GM18909 (cell line): ENCODE results near the gene HDDC3.
"Not testable (repeated sequence)": the region's sequence is repeated elsewhere in the genome, so short reads cannot be mapped to it uniquely, and the experiment has no call there.

Experiments
- ATAC-seq: cut with Tn5 transposase; IDR thresholded peaks from one replicate; pipeline ENCODE4 v1.9.1; 2021; ENCODE audit warnings: mild to moderate bottlenecking; ENCODE audit not compliant: unreplicated experiment, poor library complexity

The HDDC3 gene

DNA sequence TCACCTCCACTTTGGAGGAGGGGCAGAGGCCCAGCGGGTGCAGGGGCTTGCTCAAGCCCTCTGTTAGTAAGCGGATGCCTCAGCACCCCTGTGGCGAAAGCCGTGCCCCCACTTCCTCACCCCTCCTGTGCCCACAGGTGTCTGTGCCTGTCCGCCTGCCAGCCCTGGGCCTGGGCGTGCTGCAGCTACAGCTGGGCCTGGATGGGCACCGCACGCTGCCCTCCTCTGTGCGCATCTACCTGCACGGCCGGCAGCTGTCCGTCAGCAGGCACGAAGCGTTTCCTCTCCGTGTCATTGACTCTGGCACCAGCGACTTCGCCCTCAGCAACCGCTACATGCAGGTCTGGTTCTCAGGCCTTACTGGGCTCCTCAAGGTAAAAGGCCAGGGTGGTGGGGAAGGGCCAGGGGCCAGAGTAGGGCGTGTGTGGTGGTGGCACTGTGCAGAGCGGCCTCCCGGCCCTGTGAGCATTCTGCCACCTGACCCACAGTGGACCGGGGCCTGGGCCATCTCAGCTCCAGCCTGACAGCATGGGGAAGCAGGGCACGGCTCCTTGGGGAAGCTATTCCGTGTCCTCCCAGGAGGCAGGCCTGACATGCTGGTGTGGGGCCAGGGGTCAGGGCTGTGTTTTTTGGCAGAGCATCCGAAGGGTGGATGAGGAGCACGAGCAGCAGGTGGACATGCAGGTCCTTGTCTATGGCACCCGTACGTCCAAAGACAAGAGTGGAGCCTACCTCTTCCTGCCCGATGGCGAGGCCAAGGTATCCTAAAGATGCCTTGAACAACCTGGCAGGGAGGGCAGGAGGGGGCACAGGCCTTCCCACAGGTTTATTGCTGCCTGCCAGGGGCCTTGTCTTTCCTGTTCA lies 20.2 kb downstream of the HDDC3 start:
- no peak for ATAC-seq

DNA sequence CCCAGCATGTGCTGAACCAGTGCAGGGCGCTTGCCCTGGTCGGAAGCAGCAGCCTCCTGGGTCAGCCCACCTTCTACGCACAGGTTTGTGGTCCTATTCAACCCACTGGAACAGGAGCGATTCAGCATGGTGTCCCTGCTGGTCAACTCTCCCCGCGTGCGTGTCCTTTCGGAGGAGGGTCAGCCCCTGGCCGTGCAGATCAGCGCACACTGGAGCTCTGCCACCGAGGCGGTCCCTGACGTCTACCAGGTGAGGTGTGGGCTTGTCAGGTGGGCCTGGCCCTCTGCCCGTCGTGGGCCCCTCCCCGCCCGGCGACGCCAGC lies 21.1 kb downstream of the HDDC3 start:
- ATAC-seq, result no peak

DNA sequence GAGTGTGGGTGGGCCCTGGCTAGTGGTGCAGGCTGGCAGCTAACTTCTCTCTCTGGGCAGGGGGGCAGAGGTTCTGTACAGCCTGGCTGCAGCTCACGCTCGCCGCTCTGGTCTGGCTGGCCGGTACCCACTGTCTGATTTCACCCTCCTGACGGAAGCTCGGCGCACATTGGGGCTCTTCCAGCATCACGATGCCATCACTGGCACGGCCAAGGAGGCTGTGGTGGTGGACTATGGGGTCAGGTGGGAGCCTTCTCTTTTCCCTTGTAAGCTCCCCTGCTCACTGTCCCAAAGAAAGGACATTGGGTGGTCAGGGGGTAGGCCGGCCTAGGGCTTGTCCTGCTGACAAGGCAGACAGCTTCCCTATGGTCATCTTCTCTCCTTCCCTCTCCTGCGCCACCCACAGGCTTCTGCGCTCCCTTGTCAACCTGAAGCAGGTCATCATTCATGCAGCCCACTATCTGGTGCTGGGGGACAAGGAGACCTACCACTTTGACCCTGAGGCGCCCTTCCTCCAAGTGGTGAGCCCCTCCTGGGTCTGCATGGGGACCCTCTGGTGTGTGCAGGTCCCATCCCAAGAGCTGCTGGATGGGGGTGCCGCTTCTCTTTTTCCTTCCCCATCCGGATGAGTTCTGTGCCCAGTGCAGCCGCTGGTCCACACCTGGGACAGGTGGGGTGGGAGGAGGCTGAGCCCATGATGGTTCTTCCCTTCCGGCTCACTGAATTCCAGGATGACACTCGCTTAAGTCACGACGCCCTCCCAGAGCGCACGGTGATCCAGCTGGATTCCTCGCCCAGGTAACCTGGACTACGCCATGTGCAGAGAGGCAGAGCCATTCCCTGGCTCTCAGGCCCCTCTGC lies 21.7 kb downstream of the HDDC3 start:
- no peak for ATAC-seq

DNA sequence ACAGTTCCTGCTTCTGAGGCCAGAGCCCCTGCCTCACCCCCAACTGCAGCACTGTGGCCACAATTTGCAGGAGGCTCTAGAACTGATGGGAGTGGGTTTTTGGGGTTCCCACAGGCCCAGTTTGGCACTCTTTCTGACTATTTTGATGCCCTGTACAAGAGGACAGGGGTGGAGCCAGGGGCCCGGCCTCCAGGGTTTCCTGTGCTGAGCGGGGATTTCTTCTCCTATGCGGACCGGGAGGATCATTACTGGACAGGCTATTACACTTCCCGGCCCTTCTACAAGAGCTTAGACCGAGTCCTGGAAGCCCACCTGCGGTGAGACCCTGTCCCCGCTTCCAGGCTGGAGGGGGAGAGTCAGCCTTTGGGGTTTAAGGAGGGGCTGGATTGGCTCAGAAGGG lies 22.4 kb downstream of the HDDC3 start:
- no peak for ATAC-seq

DNA sequence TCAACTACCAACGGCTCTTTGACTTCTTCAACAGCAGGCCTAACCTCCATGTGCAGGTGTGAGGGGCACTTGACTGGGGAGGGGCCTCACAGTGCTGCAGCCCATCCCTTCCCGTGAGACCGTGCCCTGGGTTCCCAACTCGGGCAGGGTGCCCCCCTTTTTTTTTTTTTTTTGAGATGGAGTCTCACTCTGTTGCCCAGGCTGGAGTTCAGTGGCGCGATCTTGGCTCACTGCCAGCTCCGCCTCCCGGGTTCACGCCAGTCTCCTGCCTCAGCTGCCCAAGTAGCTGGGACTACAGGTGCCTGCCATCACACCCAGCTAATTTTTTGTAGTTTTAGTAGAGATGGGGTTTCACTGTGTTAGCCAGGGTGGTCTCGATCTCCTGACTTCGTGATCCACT lies 22.9 kb downstream of the HDDC3 start:
- ATAC-seq, result not testable (repeated sequence)

DNA sequence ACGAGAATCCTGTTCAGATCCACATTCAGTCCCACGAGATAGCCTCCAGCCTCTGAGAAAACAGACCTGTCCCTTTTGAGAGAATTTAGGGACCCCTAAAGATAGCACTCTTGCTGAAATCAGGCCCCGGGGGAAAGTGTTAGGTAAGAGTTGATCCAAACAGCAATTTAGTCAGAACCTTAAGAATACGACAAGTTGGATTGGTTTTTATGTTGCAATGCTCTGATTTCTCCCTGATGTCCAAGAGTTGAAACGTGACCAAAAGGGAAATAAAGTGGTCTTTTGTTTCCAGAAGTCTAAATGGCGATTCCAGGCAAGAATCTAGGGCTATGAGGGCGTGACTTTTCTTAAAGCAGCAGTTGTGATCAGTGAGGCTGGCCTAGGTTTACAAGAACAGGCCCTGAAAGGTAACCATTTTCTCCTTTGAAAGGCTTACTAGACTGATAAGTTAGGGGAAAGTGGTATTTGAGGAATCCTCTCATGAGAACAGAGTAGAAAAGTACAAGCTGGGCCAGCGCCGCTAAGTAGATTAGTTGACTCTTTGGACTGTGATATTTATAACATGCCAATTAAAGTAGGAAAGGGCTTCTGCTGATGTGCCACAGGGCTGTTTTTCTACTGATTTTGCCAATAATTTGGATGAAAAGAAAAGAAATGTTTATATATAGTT lies 24.4 kb downstream of the HDDC3 start:
- no peak for ATAC-seq

DNA sequence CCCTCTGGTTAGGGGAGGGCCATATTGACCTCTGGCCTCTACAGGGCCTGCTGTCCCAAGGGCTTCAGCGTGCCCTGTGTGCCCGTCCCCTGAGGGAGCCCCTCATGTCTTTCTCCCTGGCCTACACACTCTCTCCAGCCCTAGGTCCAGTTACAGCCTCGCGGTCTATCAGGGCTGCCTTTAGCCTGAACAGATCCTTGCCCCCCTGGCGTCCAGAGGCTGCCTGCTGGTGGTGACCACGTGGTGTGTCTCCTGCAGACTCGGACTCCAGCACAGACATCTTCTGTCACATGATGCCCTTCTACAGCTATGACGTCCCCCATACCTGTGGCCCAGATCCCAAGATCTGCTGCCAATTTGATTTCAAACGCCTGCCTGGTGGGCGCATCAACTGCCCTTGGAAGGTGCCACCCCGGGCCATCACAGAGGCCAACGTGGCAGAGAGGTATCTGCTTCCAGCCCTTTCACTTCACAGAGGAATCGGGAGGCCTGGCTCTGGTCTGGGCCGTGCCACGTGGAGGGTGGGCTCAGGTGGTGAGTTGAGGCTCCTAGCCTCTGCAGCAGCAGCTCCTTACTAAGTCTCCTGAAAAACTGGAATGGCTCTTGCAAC lies 25.2 kb downstream of the HDDC3 start:
- ATAC-seq, result no peak

DNA sequence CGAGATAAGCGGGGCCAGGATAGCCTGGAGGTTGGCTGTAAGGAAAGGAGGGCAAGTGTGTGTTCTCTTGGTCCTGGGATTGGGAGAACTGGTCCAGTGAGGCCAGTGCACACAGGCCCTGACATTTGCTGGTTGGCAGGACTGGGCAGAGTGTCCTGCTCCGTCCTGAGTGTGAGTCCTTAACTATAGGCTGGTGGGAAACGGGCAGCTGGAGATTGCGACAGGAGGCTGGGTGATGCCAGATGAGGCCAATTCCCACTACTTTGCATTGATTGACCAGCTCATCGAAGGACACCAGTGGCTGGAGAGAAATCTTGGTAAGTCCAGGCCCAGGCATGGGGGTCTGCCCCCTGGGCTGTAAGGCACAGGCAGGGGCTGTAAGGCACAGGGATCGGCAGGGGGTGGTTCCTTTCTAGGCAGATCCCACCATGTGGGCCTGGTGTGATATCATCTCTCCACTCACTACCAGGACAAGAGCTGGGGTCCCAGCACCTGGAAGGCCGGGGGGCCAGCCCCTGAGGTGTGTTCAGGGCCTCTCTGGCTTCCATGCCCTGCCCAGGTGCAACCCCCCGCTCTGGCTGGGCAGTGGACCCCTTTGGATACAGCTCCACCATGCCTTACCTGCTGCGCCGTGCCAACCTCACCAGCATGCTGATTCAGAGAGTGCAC lies 26.0 kb downstream of the HDDC3 start:
- ATAC-seq, result no peak

DNA sequence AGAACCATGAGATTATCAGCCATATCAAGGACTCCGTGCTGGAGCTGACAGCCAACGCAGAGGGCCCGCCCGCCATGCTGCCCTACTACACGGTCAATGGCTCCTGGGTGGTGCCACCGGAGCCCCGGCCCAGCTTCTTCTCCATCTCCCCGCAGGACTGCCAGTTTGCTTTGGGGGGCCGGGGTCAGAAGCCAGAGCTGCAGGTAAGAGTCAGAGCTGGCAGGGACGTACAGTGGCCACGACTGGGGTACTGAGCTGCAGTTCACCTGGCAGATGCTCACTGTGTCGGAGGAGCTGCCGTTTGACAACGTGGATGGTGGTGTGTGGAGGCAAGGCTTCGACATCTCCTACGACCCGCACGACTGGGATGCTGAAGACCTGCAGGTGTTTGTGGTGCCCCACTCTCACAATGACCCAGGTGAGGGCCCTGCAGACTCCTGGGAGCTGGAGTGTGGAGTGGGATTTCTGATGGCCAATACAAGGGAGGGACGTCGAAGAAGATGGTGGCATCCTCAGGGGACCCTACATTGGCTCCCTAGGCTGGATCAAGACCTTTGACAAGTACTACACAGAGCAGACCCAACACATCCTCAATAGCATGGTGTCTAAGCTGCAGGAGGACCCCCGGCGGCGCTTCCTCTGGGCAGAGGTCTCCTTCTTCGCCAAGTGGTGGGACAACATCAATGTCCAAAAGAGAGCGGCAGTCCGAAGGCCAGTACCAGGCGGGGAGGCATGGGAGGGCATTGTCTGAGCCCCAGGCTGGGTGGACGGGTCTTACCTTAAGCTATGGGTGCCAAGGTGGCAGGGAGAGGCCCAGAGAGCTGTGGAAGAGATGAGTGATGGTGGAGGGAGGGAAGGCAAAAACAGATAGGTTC lies 26.8 kb downstream of the HDDC3 start:
- ATAC-seq, result no peak

DNA sequence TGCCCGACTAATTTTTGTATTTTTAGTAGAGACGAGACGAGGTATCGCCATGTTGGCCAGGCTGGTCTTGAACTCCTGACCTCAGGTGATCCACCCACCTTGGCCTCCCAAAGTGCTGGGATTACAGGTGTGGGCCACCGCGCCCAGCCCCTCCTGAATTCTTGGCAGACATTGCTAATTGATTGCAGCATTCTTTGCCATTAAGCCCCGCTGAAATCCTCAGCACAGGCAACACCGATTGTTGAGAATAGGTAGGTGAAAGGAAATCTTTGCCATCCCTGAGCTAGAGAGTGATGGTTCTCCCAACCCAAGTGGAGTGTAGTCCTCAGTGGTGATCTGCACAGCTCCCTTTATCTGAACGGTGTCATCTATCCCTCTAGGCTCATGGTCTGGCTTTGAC lies 27.6 kb downstream of the HDDC3 start:
- no peak for ATAC-seq

DNA sequence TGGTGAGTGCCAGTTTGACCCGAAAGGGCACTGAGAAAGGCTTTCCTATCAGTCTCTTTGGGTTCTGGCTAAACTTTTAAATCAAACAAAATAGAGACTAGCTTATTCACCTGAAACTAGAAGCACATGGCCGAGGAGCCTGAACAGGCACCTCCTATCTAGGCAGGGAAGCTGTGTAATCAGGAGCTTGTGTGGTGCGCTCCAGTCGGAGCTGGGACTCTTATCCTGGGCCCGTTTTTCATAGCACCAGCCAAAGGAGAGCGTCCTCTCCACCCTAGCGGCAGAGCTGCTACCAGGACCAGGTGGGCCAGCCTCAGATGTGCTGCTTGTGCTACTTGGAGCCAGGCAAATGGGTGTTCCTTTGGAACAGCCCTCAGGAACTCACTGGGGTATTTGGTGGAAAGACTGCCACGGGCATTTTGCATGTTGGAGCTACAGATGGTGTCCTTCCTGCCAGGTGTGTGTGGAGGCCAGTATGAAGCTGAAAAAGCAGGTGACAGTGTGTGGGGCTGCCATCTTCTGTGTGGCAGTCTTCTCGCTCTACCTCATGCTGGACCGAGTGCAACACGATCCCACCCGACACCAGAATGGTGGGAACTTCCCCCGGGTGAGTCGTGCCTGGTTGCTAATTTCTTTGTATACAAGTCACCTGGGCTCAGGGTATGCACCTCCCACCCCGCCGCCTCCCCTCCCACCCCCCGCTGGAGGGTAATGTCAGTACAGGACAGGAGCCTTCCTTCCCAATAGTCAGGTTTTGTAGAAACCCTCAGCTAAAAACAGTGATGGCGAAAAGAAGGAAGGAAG lies 28.4 kb downstream of the HDDC3 start:
- no peak for ATAC-seq

DNA sequence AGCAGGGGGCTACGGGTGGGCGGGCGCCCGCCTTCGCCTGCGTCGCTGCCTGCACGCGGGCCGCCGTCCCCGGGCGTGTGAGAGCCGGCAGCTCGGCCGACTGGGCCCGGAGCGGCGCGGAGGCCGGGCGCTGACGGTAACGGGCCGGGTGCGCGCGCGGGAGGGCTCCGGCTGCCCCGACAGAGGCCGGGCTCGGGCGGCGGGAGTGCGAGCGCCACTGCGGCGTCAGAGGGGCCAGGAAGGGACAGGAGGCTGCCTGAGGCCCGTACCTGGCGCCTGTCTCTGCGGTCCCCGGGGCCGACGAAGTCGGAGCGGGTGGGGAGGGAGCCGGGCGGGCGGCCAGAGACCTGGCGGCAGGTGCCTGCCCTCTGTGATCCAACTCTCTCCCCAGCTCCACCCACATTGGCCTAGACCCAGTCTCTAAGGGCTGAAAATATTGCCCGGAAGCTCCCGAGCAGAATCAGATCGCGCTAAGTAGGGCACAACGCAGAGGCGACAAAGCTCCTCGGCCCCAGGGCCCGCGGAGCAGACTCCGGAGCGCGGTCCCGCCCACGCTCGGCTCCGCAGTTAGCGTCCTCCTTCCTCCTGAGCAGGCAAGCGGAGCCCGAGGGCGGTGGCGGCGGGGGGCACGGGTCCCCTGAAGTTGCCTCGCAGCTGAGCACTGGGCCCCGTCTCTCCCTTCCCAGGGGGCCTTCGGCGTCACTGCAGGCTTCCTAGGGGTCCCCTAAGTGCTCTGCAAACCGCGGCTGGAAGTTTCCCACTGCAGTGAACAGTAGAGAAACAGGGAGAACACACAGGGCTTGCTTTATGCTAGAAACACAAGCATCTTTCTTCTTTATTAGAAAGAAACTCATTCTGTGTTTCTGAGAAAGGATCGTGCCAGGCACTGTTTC lies 29.3 kb downstream of the HDDC3 start, which contains the start of gene MAN2A2:
MAN2A2 (plus strand) TSS at position 463 of the 893 bp plus-strand sequence. CDS start 906 bp downstream, outside the sequence.
- peak; percentile 52 for ATAC-seq

DNA sequence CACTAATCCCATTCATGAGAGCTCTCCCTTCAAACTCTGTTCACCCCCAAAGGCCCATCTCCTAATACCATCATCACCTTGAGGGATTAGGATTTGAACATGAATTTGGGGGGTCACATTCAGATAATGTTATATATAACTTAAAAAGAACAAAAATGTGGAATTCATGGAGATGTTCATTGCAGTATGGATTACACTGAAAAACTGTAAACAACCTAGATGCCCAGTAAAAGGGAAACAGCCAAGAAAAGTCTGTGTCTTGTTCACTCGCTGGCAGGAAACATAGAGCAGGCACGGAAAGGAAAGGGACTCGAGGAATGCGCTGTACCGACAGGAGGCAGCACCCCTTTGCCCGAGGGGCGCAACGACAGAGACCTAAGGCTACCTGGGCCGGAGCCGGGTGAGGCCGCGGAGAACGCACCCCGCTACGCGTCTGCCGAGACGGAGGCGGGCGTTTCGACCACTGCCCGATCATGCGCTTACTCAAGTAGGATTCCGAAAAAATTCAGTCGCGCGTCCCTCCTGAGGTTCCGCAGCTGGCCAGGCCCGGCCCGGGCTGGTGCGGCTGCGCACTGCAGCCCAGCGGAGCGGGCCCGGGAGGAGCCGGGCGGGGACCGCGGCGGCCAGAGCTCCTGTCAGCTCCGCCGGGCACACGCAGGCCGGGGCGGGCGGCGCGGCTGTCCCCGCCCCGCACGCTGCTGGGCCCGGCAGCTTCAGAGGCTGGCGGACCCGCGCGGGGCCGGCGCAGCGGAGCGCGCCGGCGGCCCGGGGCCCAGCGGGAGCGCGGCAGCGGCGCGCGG lies 30.1 kb downstream of the HDDC3 start:
- ATAC-seq, result peak; percentile 73

DNA sequence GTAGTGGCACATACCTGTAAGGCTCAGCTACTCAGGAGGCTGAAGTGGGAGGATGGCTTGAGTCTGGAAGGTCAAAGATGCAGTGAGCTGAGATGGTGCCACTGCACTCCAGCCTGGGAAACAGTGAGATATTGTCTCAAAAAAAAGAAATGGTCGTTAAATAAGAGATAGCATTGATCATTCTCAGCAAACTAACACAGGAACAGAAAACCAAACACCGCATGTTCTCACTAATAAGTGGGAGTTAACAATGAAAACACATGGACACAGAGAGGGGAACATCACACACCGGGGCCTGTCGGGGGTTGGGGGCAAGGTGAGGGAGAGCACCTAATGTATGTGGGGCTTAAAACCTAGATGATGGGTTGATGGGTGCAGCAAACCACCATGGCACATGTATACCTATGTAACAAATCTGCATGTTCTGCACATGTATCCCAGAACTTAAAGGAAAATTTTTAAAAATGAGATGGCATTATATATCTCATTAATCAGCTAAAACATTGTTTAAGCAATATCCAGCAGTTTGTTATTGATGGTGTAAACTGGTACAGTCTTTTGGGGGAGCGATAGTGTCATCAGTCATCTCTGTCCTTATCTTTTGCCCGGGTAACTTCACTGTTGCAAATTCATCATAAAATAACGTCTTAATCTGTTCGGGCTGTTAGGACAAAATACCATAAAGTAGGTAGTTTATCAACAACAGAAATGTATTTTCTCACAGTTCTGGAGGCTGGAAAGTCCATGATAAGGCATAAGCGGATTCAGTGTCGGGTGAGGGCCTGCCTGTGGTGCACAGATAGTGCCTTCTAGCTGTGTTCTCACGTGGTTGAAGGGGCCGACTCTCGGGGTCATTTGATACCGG lies 30.9 kb downstream of the HDDC3 start:
- no peak for ATAC-seq

DNA sequence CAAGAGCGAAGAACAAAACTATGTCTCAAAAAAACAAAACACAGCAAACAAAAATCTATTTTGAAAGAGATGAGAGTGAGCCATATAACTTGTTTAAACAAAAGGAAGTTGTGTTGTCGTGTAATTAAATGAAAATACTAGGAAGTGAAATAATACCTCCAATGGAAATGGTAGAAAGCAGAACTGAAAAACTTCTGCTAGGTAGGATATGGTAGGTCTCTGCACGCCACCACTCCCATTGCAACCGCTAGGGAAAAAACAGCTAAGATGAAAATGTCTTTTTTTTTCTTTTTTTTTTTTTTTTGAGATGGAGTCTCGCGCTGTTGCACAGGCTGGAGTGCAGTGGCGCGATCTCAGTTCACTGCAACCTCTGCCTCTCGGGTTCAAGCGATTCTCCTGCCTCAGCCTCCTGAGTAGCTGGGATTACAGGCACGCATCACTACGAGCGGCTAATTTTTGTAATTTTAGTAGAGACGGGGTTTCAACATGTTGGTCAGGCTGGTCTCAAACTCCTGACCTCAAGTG lies 35.2 kb downstream of the HDDC3 start:
- ATAC-seq, result peak; percentile 67
